NCI-H526 (cell line): Measurements from ENCODE around the gene RAB36.
A peak's percentile ranks its signal among the peaks of the same experiment; 100 is the strongest.

Experiments
- DNase-seq, 2 experiments: peaks; one replicate each; lab custom pipeline; 2025; lab: John Stamatoyannopoulos, UW

The RAB36 gene

DNA sequence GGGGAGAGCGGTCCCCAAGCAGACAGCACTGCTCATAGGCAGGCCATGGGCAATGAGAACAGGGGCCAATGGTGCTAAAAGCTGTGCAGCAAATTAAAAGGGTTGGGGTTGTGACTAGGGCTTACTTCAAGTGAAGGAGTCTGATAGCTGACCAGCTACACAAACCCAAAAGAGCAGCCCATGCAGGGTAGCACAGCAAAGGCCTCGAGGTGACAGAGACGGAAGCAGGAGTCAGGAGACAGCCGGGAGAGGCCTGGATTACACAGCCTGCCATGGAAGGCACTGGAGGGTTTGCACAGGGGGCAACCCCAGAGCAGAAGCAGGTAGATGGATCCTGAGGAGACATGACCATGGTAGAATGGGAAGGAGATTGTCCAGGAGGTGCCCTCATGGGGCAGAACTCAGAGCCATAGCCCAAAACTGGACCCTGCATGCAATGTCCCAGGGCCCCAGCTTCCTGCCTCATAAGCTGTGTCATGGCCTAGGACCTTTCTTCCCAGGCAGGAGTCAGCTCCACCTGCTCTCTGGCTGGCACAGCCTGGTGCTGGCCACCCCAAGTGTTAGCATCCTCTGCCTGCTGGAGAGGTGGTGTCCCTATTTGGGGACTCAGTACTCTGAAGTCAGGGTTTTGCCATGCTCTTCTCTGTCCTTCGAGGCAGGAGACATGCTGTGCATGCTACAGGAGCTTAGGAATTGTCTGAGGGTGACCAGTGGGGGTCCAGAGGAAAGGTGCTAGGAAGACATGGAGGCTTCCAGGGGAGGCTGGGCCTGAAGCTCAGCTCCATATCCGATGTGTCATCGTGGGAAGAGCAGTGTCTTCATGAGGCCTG lies 36.8 kb upstream of the RAB36 start:
- DNase-seq, result no peak

- DNase-seq, result no peak
Observed at GRCh38 chr22:23109079-23109347, 36.3 kb upstream of the RAB36 start.

DNA sequence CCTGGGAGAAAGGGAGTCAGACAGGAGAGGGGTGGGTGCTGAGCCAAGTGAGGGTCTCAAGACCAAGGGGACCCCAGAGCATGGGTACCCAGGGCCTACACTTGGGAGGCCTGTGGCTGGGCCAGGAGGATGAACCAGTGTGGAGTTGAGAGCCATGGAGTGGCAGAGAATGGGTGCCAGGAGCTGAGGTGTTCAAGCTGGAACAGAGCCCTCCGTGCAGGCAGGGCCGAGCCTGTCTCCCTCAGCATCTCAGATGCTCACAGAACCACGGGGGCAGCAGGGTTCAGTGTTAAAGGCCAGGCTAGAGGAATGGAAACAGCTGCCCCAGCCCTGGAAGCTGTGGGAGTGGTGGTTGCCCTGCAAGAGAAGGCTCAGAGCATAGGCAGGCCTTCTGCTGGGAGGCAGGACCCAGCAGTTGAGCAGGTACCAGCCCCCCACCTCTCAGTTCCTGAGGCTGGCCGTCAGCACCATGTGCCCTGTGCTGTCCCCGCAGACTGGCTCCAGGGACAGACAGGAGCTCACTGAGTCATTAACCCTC lies 35.8 kb upstream of the RAB36 start:
- DNase-seq, result no peak

DNA sequence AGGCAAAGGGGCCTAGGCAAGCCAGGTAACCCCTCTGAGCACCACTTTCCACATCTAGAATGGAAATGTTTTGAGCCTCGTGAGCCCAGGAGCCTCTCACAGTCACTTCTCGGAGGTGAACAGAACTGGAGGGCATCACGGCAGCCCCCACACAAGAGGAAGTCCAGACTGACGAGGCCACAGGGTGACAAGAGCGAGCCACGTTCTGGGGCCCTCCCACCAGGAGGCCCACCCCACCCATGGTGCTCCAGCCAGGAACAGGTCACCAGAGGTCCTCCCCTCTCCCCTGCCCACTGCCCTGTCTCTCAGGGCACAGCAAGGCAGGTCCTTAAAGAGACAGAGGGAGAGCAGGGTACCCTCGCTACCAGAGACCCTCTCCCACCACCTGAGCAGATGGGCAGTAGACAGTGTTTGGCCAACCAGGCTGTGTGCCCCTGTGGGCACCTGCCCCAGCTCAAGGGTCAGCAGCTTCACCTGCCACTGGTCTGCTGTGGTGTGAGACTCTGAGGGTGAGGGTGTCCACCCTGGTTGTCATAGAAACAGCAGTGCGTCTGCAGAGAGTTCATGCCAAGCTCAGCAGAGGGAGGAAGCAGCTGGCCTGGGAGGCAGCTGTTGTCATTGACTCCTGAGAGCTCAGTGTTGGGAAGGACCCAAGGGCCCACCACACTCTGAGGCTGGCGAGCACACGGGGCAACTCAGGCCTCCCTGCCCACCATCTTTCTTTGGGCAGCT lies 34.9 kb upstream of the RAB36 start:
- DNase-seq, result no peak

DNA sequence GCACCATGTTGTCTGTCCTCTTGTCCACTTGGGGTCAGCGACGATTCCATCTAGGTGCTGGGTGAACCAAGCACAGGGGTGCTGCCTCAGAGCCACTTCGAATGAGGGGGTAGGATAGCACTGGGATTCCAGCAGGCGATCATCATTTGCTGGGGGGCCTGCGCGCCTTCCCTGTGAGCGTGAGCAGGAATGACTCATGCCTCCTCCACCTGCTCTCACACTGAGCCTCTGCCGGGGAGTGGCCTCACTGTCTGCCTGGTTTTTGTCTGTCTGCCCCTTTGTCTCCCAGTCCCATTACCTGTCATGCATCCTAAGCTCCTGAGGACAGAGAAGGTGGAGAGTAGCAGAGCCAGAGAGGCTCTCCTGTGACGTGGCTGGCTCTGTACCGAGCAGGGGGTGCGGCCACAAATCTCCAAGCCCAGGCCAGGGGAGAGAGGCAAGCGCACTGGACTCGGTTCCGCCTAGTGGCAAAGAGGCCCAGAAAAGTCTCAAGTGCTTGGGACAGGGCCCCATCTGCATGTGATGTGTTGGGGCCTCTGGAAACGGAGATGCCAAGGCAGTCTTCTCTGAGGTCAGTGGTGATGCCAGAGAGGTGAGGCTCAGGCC lies 34.3 kb upstream of the RAB36 start:
- no peak for DNase-seq

DNA sequence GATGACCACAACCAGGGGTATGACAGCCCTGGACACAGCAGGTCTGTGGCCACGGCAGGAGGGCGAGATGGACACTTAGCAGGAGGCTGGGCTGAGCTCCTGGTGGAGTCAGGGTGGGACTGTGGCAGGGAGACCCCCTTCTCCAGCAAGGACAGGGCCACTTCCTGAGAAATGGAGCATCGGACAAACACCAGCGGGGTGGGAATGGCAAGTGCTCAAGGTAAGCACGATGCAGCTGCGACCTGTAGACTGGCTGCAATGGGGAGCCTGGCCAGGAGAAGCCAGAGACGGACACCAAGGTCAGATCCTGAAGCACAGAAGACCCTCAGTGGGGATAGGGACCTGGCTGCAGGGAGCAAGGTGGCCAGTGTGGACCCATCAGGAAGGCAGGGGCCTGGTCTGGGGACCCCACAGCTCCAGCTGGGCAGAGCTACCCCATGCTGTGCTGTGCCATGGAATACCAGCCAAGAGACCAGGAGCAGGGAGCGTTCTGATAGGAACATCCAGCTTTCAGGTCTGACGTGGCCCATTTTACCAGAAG lies 32.7 kb upstream of the RAB36 start:
- no peak for DNase-seq

DNA sequence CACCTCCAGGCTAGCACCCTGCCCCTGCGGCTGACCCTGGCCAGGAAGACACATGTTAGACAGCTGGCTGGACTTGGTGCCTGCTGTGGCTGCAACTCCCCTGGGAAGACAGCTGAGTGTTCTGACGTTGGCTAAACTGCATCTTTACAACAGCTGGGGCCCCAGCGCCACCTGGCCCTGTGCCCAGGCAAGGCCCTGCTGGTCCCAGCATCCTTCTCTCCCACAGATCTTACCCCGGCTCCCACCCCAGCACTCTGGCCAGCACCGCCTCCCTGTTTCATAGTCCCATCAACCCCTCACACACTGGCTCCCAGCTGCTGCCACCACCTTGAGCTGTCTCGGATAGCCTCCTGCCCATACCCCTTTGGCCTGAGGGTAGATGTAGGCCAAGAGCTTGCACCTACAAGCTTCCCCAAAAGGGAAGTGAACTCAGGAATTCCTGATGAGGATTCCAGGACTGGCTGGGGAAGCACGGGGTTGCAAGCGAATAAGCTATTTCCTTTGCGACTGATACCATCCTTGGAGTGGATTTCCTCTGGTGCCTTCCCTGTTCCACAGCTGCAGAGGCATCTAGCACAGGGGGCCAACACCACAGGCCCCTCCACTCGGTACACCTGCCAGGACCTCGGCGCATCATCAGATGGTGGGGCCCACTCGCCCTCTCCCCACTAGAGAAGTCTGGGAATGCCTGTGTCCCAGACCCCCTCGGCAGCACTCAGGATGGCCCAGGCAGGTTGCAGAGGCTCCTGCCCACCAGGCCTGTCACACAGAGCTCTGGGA lies 32.0 kb upstream of the RAB36 start:
- peak in 1 of 2 experiments; percentile 48 for DNase-seq

- DNase-seq, result no peak
Observed at GRCh38 chr22:23113847-23114720, 31.2 kb upstream of the RAB36 start.

GRCh38 chr22:23114721-23115020 lies 30.6 kb upstream of the RAB36 start:
- DNase-seq, result no peak

DNA sequence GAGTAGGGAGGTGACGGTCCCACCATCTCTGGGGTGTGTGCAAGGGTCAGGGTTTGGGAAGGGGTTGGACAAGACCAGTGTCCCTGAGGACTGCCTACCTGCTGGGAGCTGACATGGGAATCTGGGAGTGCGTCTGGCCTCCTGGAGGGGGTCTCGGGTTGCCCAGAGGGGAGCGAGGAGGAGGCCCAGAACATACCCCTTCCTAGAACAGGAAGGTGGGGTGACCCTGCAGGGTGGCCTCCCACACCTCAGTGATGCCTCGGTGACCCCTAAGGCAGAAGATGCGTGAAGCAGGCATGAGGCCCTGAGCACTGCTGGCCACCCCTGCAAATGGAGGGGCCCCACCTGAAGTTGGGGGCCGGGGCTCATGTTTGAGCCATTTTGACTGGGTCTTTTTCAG lies 29.9 kb upstream of the RAB36 start:
- no peak for DNase-seq

DNA sequence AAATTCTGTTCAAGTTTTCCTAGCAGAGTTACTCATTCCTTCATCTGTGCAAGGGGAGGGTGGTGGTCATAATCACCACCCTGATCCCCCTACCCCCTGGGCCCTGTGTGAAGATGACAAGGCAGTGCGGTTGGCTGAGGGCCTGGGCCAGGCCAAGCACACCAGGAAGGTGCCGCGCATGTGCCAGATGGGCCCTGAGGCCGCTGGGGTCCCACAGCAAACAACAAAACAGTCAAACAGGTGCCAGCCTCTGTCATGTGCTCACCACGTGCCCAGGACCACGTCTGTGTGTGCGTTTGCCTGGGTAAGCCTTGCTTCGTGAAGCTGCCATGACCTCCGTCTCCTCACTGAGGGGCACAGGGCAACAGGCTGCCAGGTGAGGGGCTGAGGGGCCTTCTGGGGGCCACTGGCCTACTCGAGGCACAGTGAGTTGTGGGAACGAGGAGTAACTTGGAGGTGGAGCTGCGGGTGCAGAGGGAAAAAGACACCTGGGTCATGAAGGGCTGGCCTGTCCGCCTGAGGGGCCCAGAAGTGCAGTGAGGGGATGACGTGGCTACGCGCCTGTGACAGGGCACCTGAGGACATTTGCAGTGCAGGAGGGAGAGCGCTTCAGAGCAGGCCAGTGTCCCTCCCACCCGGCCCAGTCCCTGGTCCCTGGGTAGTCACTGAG lies 29.3 kb upstream of the RAB36 start:
- DNase-seq, result no peak

DNA sequence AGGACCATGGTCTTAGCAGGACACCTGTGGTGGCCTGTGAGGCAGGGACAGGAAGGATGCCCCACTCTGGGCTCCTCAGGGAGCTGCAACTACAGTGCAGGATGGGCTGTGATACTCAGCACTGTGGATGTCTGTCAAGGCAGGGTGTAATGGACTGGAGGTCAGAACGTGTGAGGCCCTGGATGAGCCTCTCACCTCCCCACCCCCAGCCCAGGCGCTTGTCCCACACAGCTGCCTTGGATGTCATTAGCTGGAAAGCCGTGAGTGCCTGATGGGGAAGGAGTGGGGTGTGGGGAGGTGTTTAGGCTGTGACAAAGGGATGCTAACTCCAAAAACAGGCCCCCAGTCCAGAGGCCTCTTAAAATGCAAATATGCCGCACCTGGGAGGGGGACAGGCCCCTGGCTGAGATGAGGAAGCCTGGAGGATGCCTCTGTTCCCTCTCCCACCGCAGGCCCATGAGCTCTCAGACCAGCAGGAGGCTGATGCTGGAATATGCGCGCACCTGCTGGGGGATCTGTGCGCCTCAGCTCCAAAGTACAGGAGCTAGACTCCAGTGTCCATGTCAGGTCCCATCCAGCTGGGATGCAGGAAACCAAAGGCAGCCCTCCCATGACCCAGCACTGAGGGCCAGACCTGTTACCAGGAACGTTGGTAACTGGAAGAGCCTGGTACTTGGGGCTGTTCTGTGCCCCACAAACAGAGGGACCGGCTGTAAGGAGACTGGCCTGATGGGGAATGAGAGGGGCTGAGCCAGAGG lies 28.6 kb upstream of the RAB36 start:
- no peak for DNase-seq

DNA sequence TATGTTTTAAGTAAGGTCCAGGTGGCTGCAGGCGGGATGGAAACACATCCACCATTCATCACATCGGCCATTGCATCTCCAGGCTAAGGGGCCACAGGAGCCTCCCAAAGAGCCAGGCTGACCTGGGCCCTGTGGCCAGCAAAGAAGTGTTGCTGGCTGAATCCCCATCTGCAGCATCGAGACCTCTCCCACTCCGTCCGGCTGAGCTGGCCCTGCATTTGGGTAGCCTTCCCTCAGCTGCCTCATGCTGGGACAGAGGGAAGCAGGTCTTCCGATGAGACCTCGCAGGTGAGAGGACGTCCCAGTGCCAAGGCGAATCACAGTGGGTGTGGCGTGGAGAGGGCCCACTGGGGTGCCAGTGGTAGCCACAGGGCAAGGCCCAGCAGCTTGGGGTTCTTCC lies 28.0 kb upstream of the RAB36 start:
- DNase-seq, result no peak

DNA sequence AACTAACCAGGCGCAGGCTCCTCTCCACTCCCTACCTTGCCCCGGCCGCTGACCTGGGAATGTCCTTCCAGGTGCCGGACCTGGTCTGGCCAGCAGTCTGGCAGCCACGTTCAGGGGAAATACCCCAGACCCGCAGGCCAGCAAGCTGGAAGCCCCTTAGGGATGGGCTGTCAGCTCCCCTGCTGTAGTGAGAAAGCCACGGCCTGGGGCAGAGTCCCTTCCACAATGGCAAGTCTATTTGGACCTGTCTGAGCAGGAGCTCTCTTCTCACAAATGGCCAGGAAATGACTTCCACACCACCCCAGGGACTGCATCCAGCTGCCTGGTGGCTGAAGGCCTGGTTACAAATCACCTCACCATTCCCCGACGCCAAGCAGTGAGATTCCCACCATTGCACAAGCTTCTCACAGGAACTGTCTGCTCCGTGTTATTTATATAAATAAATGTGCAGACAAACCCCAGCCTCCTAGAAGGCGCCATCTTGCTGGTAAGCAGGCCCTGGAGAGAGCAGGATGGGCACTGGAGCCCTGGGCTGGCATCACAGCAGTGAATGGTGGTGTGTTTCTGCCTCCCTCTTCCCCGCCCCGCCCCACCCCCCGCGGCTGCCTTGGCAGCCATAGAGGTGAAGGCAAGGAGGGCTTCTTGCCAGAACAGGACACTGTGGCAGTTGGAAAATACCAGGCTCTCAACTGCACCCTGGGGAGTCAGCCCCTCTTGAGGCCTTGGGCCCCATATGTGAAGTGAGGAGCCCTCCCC lies 27.2 kb upstream of the RAB36 start:
- no peak for DNase-seq

DNA sequence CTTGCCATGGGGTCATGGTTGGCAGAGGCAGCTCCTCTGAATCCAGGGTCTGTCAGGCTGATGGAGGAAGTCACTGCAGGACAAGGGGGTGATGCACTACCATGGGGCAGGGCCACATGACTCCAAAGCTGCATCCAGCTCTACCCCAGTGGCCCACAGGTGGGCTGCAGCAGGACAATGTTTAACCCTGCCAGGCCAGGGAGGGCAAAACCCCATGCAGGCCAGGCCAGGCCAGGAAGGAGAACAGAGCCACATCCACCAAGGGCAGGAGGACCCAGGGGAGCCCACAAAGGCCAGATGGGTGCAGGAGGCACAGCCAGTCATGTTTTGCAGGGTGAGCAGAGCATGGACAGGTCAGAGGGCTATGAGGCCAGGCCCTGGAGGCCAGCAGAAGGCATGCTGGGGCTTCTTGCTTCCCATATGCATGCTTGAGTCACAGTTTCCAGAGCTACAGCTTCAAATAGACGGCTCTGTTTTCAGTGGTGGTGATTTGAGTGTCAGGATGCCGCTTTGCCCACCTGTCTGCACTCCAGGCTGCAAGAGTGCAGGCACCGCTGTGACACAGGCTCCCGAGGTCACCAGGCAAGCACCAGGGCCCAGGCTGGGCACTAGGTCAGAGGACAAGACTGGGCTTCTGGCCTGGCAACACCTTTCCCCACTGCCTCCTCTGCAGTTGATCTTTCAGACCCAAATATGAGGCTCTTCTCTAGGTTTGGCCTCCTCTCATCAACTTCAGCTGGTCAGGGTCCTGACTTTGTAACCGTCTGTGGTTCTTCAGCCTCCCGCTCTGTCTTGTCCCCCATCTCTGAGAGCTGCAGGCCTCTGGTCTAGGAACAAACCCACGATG lies 26.4 kb upstream of the RAB36 start:
- DNase-seq, result no peak

DNA sequence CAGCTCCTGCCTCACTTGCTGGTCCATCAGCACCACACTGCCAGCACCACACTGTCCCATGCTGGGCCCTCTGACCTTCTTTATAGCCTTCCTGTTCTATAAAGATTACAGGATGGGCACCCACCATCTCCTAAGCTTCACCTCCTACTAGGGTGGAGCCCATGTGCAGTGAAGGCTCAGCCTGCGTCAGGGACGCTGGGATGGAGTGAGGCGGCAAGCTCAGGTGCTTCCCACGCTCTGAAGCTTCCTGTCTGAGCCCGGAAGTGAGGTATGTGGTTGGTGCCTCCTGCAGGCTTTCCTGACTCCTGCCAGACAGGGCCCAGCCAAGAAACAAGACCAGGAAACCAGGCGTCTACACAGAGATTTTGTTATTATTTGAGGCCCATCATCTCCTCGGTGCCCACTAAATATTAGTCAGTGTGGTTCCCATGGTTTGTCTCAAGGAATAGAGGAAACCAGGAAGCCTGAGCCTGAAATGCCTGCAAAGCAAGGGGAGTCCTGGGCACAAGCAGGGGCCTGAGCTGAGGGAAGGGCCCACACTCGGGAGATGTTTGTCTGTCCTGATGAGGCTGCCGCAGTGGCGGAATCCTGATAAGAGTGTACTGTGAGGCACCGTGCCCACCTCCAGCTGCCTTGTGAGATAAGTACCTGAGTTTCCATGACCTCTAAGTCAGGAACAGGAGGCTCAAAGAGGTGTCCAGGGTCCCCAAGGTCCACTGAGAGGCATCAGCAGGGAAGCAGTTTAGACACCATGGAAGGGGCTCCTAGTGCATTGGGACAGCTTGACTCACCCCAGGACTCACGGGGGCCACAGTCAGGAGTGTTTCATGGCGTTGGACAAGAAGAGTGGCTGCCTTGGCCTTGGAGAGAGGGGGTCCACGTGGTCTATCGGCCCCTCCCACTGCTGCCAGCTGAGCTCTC lies 25.5 kb upstream of the RAB36 start:
- no peak for DNase-seq

GRCh38 chr22:23120415-23120899 lies 24.8 kb upstream of the RAB36 start:
- DNase-seq, result no peak
